NCI-H2107 treated with DMSO at 0.1 percent for 48 hours (cell line): ENCODE results near the gene GABRD.

ENCODE experiments used
- DNase-seq: peaks from one replicate; lab custom pipeline; 2025; ENCODE audit not compliant: unreplicated experiment; lab: John Stamatoyannopoulos, UW

Gene GABRD

GRCh38 chr1:2074396-2074795, 55.3 kb downstream of the GABRD start:
- no peak for DNase-seq

GRCh38 chr1:2074944-2075740, 56.0 kb downstream of the GABRD start:
- no peak for DNase-seq

- DNase-seq, result no peak
Observed at GRCh38 chr1:2076826-2077225, 57.7 kb downstream of the GABRD start.

GRCh38 chr1:2078170-2078569, 59.0 kb downstream of the GABRD start:
- DNase-seq, result no peak

- DNase-seq, result no peak
Observed at GRCh38 chr1:2079396-2080085, 60.4 kb downstream of the GABRD start.

GRCh38 chr1:2080140-2080539, 61.0 kb downstream of the GABRD start:
- no peak for DNase-seq
